Spleen (tissue), 7 donors: ENCODE data around the gene PYROXD2.

Experiments
- CTCF ChIP-seq, 11 experiments: fragments of 200-600 bp in 7 of 11; fragments of 450-650 bp in 4 of 11; sonication (generic) in 4 of 11; IDR thresholded peaks in 8 of 11; conservative IDR thresholded peaks in 3 of 11; 1 replicate in 7 of 11; 2 replicates in 4 of 11; pipeline versions ENCODE4 v1.4.0 to v1.8.0; 2016 to 2021; ENCODE audit warnings: antibody characterized with exemption in 11 of 11, inconsistent platforms in 4 of 11, mild to moderate bottlenecking in 1 of 11
- POLR2A ChIP-seq, 3 donors: fragments of 450-650 bp; IDR thresholded peaks; one replicate each; pipeline ENCODE4 v1.5.1; 2017; ENCODE audit warnings: antibody characterized with exemption in 3 of 3, mild to moderate bottlenecking in 1 of 3
- donor health status: DM: no; HTN: no; CAD: no; lungs with moderate emphysema.
- donor health status: DM: no; HTN: no; CAD: no.
- donor health status: DM: no; HTN: no; CAD: no.

- TF ChIP-seq CTCF (IDR thresholded peaks at IDR 0.05 in 8 of 11, conservative IDR thresholded peaks at IDR 0.05 in 3 of 11) (no peak), POLR2A (IDR thresholded peaks at IDR 0.05) (no peak)
Measured at GRCh38 chr10:98414932-98415730, at the start of gene PYROXD2.
